ENCODE results near the gene FIGLA.
"Not testable (repeated sequence)": the region's sequence is repeated elsewhere in the genome, so short reads cannot be mapped to it uniquely, and the experiment has no call there.

Gene FIGLA

GRCh38 chr2:70744397-70744796 is 46.0 kb downstream of the FIGLA start:
- Histone ChIP-seq H3K27me3 (ENCODE audit: insufficient read depth, poor library complexity, severe bottlenecking) (no peaks in the 10 kb centered on the region), H3K27ac (replicated peaks) (no peak overlapping the region), H3K4me3 (replicated peaks; ENCODE audit: insufficient read depth, low read length) (no peak overlapping the region)
- no peak for TF ChIP-seq POLR2AphosphoS5 (IDR thresholded peaks at IDR 0.05; ENCODE audit: low read depth)
- no peak for TF ChIP-seq GABPA (IDR thresholded peaks at IDR 0.05; ENCODE audit: low read depth)
- TF ChIP-seq, protein P1, sequence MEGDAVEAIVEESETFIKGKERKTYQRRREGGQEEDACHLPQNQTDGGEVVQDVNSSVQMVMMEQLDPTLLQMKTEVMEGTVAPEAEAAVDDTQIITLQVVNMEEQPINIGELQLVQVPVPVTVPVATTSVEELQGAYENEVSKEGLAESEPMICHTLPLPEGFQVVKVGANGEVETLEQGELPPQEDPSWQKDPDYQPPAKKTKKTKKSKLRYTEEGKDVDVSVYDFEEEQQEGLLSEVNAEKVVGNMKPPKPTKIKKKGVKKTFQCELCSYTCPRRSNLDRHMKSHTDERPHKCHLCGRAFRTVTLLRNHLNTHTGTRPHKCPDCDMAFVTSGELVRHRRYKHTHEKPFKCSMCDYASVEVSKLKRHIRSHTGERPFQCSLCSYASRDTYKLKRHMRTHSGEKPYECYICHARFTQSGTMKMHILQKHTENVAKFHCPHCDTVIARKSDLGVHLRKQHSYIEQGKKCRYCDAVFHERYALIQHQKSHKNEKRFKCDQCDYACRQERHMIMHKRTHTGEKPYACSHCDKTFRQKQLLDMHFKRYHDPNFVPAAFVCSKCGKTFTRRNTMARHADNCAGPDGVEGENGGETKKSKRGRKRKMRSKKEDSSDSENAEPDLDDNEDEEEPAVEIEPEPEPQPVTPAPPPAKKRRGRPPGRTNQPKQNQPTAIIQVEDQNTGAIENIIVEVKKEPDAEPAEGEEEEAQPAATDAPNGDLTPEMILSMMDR (IDR thresholded peaks at IDR 0.05; ENCODE audit: insufficient read depth, low read length) = no peak
- no peak for TF ChIP-seq SPI1 (IDR thresholded peaks at IDR 0.05; ENCODE audit: borderline replicate concordance, low read depth)
- no peak for TF ChIP-seq REST (IDR thresholded peaks at IDR 0.05; ENCODE audit: insufficient replicate concordance, low read depth)
- no peak for DNase-seq (ENCODE audit: low read depth in 1 of 2, low spot score in 1 of 2)

DNA sequence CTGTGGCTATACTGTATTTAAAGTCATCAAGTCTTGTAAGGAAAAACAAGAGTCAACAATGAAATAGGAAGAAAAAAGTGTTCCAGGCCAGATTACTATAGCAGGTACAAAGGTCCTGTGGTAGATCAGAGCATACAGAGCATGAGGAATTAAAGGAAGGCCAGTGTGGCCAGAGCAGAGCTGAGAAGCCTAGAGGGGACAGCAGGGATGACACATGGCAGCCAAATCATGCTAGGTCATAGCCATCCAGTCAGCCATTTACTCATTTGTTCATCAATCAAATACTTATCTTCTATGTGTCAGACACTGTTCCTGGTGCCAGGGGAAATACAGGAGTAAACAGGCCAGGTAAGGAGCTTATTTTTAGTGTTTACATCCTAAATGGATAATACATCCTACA is 46.8 kb downstream of the FIGLA start:
- no peak overlapping the region for H3K4me3 ChIP-seq (replicated peaks; ENCODE audit: insufficient read depth, low read length)
- TF ChIP-seq GABPA (IDR thresholded peaks at IDR 0.05; ENCODE audit: low read depth) = no peak
- TF ChIP-seq, protein P1 (IDR thresholded peaks at IDR 0.05; ENCODE audit: insufficient read depth, low read length) = no peak
- TF ChIP-seq REST (IDR thresholded peaks at IDR 0.05; ENCODE audit: insufficient replicate concordance, low read depth) = no peak
- TF ChIP-seq SPI1 (IDR thresholded peaks at IDR 0.05; ENCODE audit: borderline replicate concordance, low read depth) = no peak
- no peak for TF ChIP-seq POLR2AphosphoS5 (IDR thresholded peaks at IDR 0.05; ENCODE audit: low read depth)
- DNase-seq (ENCODE audit: low read depth in 1 of 2, low spot score in 1 of 2) = no peak
- no peaks in the 10 kb centered on the region for H3K27me3 ChIP-seq (ENCODE audit: insufficient read depth, poor library complexity, severe bottlenecking)
- H3K27ac ChIP-seq (replicated peaks) = no peak overlapping the region

DNA sequence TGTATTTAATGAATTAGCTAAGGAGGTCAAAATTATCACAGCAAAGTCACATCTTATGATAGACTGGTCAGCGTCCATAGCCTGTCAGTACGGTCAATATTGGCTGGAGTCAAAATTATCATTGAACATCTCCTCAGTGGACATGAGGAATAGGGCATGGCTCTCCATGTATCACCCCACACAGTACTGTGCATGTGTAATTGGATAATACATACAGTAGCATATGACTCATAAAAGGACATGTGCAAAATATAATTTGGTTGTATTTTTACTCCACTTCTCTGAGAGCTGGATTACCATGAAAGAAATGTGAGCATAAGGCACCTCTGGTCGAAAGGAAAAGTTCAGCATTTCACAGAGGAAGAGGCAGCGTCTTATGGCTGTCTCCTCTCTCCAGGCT is 47.4 kb downstream of the FIGLA start:
- DNase-seq (ENCODE audit: low read depth in 1 of 2, low spot score in 1 of 2) = no peak
- H3K4me3 ChIP-seq (replicated peaks; ENCODE audit: insufficient read depth, low read length) = no peak overlapping the region
- H3K27ac ChIP-seq (replicated peaks) = no peak overlapping the region
- no peak for TF ChIP-seq POLR2AphosphoS5 (IDR thresholded peaks at IDR 0.05; ENCODE audit: low read depth)
- H3K27me3 ChIP-seq (ENCODE audit: insufficient read depth, poor library complexity, severe bottlenecking) = no peaks in the 10 kb centered on the region

DNA sequence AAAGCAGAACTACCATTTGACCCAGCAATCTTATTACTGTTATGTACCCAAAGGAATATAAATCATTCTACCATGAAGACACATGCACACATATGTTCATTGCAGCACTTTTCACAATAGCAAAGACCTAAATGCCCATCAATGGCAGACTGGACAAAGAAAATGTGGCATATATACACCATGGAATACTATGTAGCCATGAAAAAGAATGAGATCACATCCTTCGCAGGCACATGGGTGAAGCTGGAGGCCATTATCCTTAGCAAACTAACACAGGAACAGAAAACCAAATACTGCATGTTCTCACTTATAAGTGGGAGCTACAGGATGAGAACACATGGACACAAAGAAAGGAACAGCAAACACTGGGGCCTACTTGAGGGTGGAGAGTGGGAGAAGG is 51.0 kb downstream of the FIGLA start:
- H3K27me3 ChIP-seq (ENCODE audit: insufficient read depth, poor library complexity, severe bottlenecking); DNase-seq (ENCODE audit: low read depth in 1 of 2, low spot score in 1 of 2); H3K27ac ChIP-seq (replicated peaks); H3K4me3 ChIP-seq (replicated peaks; ENCODE audit: insufficient read depth, low read length): not testable (repeated sequence)

- H3K4me3 ChIP-seq (replicated peaks; ENCODE audit: insufficient read depth, low read length) = no peak overlapping the region
- no peaks in the 10 kb centered on the region for H3K27me3 ChIP-seq (ENCODE audit: insufficient read depth, poor library complexity, severe bottlenecking)
- DNase-seq (ENCODE audit: low read depth in 1 of 2, low spot score in 1 of 2) = no peak
- TF ChIP-seq POLR2AphosphoS5 (IDR thresholded peaks at IDR 0.05; ENCODE audit: low read depth) (no peak), SPI1 (IDR thresholded peaks at IDR 0.05; ENCODE audit: borderline replicate concordance, low read depth) (no peak), REST (IDR thresholded peaks at IDR 0.05; ENCODE audit: insufficient replicate concordance, low read depth) (no peak), GABPA (IDR thresholded peaks at IDR 0.05; ENCODE audit: low read depth) (no peak)
- TF ChIP-seq, protein P1 (IDR thresholded peaks at IDR 0.05; ENCODE audit: insufficient read depth, low read length) = no peak
- H3K27ac ChIP-seq (replicated peaks) = no peak overlapping the region
Observed at GRCh38 chr2:70738159-70738558, 52.3 kb downstream of the FIGLA start.

Measured in HL-60 (cell line).